HFFc6 (cell line): ENCODE data around the gene PKD1L1. TPM values are rescaled to one million over a fixed set of nuclear protein-coding genes. Genes with fewer than 3 reads are reported as not detected.
"Not testable (repeated sequence)": the region's sequence is repeated elsewhere in the genome, so short reads cannot be mapped to it uniquely, and the experiment has no call there.

ENCODE experiments used
- DNase-seq: peaks from one replicate; pipeline ENCODE4 v3.0.0-alpha.2; 2018
- H3K27ac Mint-ChIP-seq: 2 replicates; pipeline ENCODE4 v1.8.0; 2020; ENCODE audit warnings: mild to moderate bottlenecking, mixed read lengths
- H3K27me3 Mint-ChIP-seq: 2 replicates; pipeline ENCODE4 v1.8.0; 2021; ENCODE audit warnings: mild to moderate bottlenecking, moderate library complexity, mixed read lengths; ENCODE audit not compliant: insufficient read depth
- H3K36me3 Mint-ChIP-seq: 2 replicates; pipeline ENCODE4 v1.8.0; 2021; ENCODE audit warnings: low read depth, mixed read lengths
- H3K4me1 Mint-ChIP-seq: 2 replicates; pipeline ENCODE4 v1.8.0; 2020; ENCODE audit warnings: low read depth, mixed read lengths
- H3K4me3 Mint-ChIP-seq: 2 replicates; pipeline ENCODE4 v1.8.0; 2020; ENCODE audit warnings: mild to moderate bottlenecking, moderate library complexity, mixed read lengths
- H3K9me3 Mint-ChIP-seq: 2 replicates; pipeline ENCODE4 v1.8.0; 2020; ENCODE audit warnings: mild to moderate bottlenecking, mixed read lengths
- total RNA-seq, 6 experiments: library from RNA; stranded (reverse); fragmentation: NEBNext Ultra II Directional; extraction: Animal tissue kit (Norgen Biotek cat#: 25700); gene quantifications; 2 replicates in 1 of 6; 3 replicates in 5 of 6; pipeline ENCODE4 v1.2.3, GENCODE V29; 2021
- TF ChIP-seq, protein P1 (sequence below): fragments of 200-600 bp; sonication (generic); IDR thresholded peaks from 2 replicates; pipeline ENCODE4 v1.5.0; 2021; ENCODE audit warnings: antibody characterized with exemption, mild to moderate bottlenecking

Gene PKD1L1
- total RNA-seq, 6 experiments from 2014 or later: 0.03 to 0.14 TPM; not detected in 4

DNA sequence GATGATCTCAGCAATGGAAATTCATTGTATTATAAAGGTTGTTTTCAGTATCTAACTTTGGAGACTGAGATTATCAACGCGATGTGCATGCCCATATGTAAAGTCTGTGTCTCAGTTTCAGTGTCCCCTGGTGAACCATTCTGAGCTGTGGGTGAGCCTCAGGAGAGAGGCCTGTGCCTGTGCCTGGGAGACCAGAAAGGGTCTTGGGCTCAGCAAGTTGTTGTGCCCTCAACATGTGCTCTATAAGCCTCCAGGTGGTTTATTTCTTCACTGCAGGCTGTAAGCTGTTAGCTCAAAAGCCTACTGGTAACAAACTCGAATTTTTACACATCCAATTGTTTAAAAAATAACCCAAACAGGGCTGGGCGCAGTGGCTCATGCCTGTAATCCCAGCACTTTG lies 151.9 kb downstream of the PKD1L1 start:
- peak overlapping the region; percentile 72 for H3K4me3 Mint-ChIP-seq
- peaks cover 78% of the 10 kb centered on the region for H3K4me1 Mint-ChIP-seq
- peak overlapping the region; percentile 96 for H3K27ac Mint-ChIP-seq
- peaks cover 23% of the 10 kb centered on the region; the same call in 1 of the 2 replicates for H3K36me3 Mint-ChIP-seq
- no peaks in the 10 kb centered on the region; the same call in 1 of the 2 replicates for H3K27me3 Mint-ChIP-seq
- peak; percentile 15 for DNase-seq
- H3K9me3 Mint-ChIP-seq: peaks cover 4% of the 10 kb centered on the region
- TF ChIP-seq, protein P1, sequence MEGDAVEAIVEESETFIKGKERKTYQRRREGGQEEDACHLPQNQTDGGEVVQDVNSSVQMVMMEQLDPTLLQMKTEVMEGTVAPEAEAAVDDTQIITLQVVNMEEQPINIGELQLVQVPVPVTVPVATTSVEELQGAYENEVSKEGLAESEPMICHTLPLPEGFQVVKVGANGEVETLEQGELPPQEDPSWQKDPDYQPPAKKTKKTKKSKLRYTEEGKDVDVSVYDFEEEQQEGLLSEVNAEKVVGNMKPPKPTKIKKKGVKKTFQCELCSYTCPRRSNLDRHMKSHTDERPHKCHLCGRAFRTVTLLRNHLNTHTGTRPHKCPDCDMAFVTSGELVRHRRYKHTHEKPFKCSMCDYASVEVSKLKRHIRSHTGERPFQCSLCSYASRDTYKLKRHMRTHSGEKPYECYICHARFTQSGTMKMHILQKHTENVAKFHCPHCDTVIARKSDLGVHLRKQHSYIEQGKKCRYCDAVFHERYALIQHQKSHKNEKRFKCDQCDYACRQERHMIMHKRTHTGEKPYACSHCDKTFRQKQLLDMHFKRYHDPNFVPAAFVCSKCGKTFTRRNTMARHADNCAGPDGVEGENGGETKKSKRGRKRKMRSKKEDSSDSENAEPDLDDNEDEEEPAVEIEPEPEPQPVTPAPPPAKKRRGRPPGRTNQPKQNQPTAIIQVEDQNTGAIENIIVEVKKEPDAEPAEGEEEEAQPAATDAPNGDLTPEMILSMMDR: peak; percentile 35

DNA sequence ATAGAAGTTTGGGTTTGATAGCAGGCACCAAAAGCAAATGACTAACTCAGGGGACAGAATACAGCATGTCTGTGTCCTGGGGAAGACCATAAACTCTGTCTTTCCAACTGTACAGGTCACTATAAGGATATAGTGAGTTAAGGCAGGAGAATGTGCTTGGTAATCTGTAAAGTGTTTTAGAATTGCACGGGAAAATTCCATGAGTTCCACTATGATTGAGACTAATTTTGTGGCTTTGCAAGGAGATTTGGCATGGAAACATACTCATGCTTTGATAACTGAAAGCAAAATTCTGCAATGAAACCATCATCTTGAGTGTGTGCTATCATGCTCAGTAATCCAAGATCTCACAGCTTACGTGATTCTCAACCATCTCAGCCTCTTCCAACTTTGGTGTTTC lies 152.6 kb downstream of the PKD1L1 start:
- H3K4me1 Mint-ChIP-seq: peaks cover 83% of the 10 kb centered on the region
- TF ChIP-seq, protein P1: no peak
- no peaks in the 10 kb centered on the region; the same call in 1 of the 2 replicates for H3K27me3 Mint-ChIP-seq
- H3K4me3 Mint-ChIP-seq: peak overlapping the region; percentile 72
- H3K27ac Mint-ChIP-seq: peak overlapping the region; percentile 96
- peaks cover 4% of the 10 kb centered on the region for H3K9me3 Mint-ChIP-seq
- peak; percentile 93 for DNase-seq
- H3K36me3 Mint-ChIP-seq: peaks cover 21% of the 10 kb centered on the region; the same call in 1 of the 2 replicates

DNA sequence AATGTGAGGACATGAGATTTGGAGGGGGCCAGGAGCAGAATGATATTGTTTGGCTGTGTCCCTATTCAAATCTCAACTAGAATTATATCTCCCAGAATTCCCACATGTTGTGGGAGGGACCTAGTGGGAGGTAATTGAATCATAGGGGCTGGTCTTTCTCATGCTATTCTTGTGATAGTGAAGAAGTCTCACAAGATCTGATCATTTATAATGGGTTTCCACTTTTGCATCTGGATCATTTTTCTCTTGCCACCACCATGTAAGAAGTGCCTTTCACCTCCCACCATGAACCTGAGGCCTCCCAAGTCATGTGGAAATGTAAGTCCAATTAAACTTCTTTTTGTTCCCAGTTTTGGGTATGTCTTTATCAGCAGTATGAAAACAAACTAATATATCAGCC lies 153.1 kb downstream of the PKD1L1 start:
- peak; percentile 19 for DNase-seq
- not testable (repeated sequence) for H3K27me3 Mint-ChIP-seq, H3K9me3 Mint-ChIP-seq
- Mint-ChIP-seq H3K4me3 (peak overlapping the region; percentile 72), H3K36me3 (peaks cover 16% of the 10 kb centered on the region; the same call in 1 of the 2 replicates), H3K27ac (peak overlapping the region; percentile 96), H3K4me1 (peaks cover 79% of the 10 kb centered on the region)

DNA sequence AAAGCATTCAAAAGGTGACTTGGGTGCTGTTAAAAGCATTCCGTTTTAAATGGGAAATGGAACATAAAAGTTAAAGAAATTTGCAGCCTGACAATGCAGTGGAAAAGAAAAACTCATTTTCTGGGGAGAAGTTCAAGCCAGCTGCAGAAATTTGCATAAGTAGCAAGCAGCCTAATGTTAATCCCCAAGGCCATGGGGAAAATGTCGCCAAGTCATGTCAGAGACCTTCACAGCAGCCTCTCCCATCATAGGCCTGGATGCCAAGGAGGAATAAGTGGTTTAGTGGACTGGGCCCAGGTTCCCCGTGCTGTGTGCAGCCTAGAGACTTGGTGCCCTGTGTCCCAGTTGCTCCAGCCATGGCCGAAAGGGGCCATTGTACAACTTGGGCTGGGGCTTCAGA lies 154.2 kb downstream of the PKD1L1 start:
- H3K36me3 Mint-ChIP-seq: peaks cover 13% of the 10 kb centered on the region; the same call in 1 of the 2 replicates
- no peaks in the 10 kb centered on the region; the same call in none of the 2 replicates for H3K27me3 Mint-ChIP-seq
- no peak overlapping the region for H3K4me3 Mint-ChIP-seq
- peaks cover 74% of the 10 kb centered on the region for H3K4me1 Mint-ChIP-seq
- peak overlapping the region; percentile 96 for H3K27ac Mint-ChIP-seq
- TF ChIP-seq, protein P1: no peak
- no peak for DNase-seq
- H3K9me3 Mint-ChIP-seq: peaks cover 4% of the 10 kb centered on the region

DNA sequence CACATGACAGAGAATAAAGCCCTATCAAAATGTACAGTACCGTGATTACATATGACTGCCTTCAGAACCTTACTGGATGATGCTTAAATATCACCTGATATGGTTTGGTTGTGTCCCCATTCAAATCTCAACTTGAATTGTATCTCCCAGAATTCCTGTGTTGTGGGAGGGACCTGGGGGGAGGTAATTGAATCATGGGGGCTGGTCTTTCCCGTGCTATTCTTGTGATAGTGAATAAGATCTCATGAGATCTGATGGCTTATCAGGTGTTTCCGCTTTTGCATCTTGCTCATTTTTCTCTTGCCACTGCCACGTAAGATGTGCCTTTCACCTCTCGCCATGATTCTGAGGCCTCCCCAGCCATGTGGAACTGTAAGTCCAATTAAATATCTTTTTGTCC lies 155.1 kb downstream of the PKD1L1 start:
- H3K4me1 Mint-ChIP-seq: peaks cover 73% of the 10 kb centered on the region
- H3K27ac Mint-ChIP-seq, DNase-seq, H3K27me3 Mint-ChIP-seq, H3K9me3 Mint-ChIP-seq, H3K4me3 Mint-ChIP-seq: not testable (repeated sequence)
- H3K36me3 Mint-ChIP-seq: peaks cover 13% of the 10 kb centered on the region; the same call in 1 of the 2 replicates

DNA sequence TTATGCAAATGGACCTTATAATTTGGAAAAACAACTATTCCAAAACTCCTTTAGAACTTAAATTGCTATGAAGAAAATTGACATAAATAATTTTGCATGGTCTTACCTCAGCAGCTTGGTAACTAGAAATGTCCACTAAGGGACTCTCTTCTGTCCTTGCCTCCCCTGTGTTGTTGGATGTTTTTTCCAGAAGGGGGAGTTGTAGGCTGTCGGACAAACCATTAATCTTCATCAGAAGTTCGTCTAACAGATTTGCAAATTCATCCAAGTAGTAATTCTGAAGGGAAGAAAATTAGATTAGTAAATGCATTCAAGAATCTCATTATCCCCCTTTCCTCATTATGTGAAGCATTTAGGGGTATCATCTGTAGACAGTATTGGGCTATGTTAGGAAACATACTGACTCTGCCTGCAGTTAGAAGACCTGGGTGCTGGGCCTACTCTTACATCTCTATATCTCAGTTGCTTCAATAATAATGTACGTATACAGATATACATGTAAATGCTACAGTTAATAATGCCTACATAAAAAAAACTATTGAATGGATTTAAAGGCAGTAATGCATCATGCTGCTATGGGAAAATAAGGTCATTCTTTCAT lies 155.6 kb downstream of the PKD1L1 start:
- TF ChIP-seq, protein P1: peak; percentile 75
- DNase-seq: peak; percentile 25
- Mint-ChIP-seq H3K36me3 (peaks cover 12% of the 10 kb centered on the region; the same call in 1 of the 2 replicates), H3K4me3 (no peak overlapping the region), H3K4me1 (peaks cover 74% of the 10 kb centered on the region), H3K9me3 (peaks cover 4% of the 10 kb centered on the region), H3K27ac (no peak overlapping the region), H3K27me3 (no peaks in the 10 kb centered on the region; the same call in none of the 2 replicates)
